Measurements from ENCODE around the gene PAPPA2.

- TF ChIP-seq PRPF4 (IDR thresholded peaks at IDR 0.05; ENCODE audit: insufficient read depth, low read depth, low read length, poor library complexity, severe bottlenecking): no peak
- peak; percentile 54 to 87 (median 62); a peak in 5 of 6 replicates for TF ChIP-seq CTCF (IDR thresholded peaks at IDR 0.05 in 2 of 3, conservative IDR thresholded peaks at IDR 0.05 in 1 of 3; ENCODE audit: insufficient read depth in 2 of 3, low read depth in 1 of 3, low read length in 3 of 3)
- no peak for TF ChIP-seq POLR2A (conservative IDR thresholded peaks at IDR 0.05)
- TF ChIP-seq EZH2 (IDR thresholded peaks at IDR 0.05; ENCODE audit: borderline replicate concordance, low read depth, low read length): no peak
- no peak for TF ChIP-seq TAF1 (IDR thresholded peaks at IDR 0.05; ENCODE audit: control insufficient read depth, extremely low read depth, insufficient read depth, low read length, severe bottlenecking)
- no peak for TF ChIP-seq ZZZ3 (IDR thresholded peaks at IDR 0.05)
- TF ChIP-seq THRA (IDR thresholded peaks at IDR 0.05): no peak
- TF ChIP-seq ZNF12 (CRISPR knock-in tag; IDR thresholded peaks at IDR 0.05): no peak
- TF ChIP-seq JUND (IDR thresholded peaks at IDR 0.05; ENCODE audit: borderline replicate concordance, low read depth, low read length): no peak
- TF ChIP-seq JUND (tag; IDR thresholded peaks at IDR 0.05; ENCODE audit: borderline replicate concordance, low read depth, low read length): no peak
Measured at GRCh38 chr1:176843352-176844297, 380.6 kb downstream of the PAPPA2 start.
